PC-9 (cell line): ENCODE results near the gene PLXDC2. TPM values are rescaled to one million over a fixed set of nuclear protein-coding genes. Genes with fewer than 3 reads are reported as not detected.

ENCODE experiments used
- BruUV-seq: library from RNA; stranded (reverse); fragments of 400-500 nt; replicated peaks from 2 replicates; lab custom pipeline; 2021; lab: Mats Ljungman, UMichigan
- CTCF ChIA-PET: fragments of 300-600 bp; sonication (Branson Sonifier 250); formaldehyde crosslinking; loops from one replicate; lab custom pipeline; 2022; ENCODE audit warnings: antibody characterized with exemption; lab: Charles Lee
- POLR2A ChIA-PET: fragments of 300-600 bp; sonication (Branson Sonifier 250); formaldehyde crosslinking; loops from one replicate; lab custom pipeline; 2022; ENCODE audit warnings: antibody characterized with exemption; ENCODE audit not compliant: unreplicated experiment; lab: Charles Lee
- DNase-seq, 2 experiments: peaks; one replicate each; pipeline versions ENCODE4 v3.0.0 to v3.0.0-alpha.2; 2015 to 2022; ENCODE audit warnings: mixed read lengths in 1 of 2
- H2AFZ ChIP-seq: fragments of 200-600 bp; sonication (generic); 2 replicates; pipeline ENCODE4 v1.8.1; 2017; ENCODE audit warnings: antibody characterized with exemption
- H3F3A ChIP-seq: fragments of 200-600 bp; sonication (generic); 2 replicates; pipeline ENCODE4 v1.8.1; 2017; ENCODE audit warnings: antibody characterized with exemption, mild to moderate bottlenecking, low read depth; ENCODE audit not compliant: insufficient read depth
- H3K27ac ChIP-seq: fragments of 200-600 bp; sonication (generic); 2 replicates; pipeline ENCODE4 v1.6.1; 2016; ENCODE audit warnings: mixed run types
- H3K27me3 ChIP-seq: fragments of 200-600 bp; sonication (generic); 2 replicates; pipeline ENCODE4 v1.6.1; 2016; ENCODE audit warnings: low read depth, mixed run types; ENCODE audit not compliant: insufficient read depth
- H3K36me3 ChIP-seq: fragments of 200-600 bp; sonication (generic); 2 replicates; pipeline ENCODE4 v1.6.1; 2016; ENCODE audit warnings: low read depth, mixed run types
- H3K4me1 ChIP-seq: fragments of 200-600 bp; sonication (generic); replicated peaks from 2 replicates; pipeline ENCODE4 v1.6.1; 2016; ENCODE audit warnings: mixed run types; ENCODE audit not compliant: insufficient read depth
- H3K4me2 ChIP-seq: fragments of 200-600 bp; sonication (generic); 2 replicates; pipeline ENCODE4 v1.6.1; 2017; ENCODE audit warnings: mixed run types
- H3K4me3 ChIP-seq: fragments of 200-600 bp; sonication (generic); 2 replicates; pipeline ENCODE4 v1.6.1; 2016; ENCODE audit warnings: mixed run types
- H3K79me2 ChIP-seq: fragments of 200-600 bp; sonication (generic); 2 replicates; pipeline ENCODE4 v1.6.1; 2017; ENCODE audit warnings: low read depth, mixed run types
- H3K9me2 ChIP-seq: fragments of 200-600 bp; sonication (generic); 2 replicates; pipeline ENCODE4 v1.8.1; 2017; ENCODE audit warnings: mild to moderate bottlenecking; ENCODE audit not compliant: insufficient read depth
- H3K9me3 ChIP-seq: fragments of 200-600 bp; sonication (generic); 2 replicates; pipeline ENCODE4 v1.8.1; 2016; ENCODE audit warnings: low read depth; ENCODE audit not compliant: insufficient read depth
- H4K20me1 ChIP-seq: fragments of 200-600 bp; sonication (generic); 2 replicates; pipeline ENCODE4 v1.8.1; 2017; ENCODE audit not compliant: insufficient read depth
- CTCF ChIP-seq: fragments of 200-600 bp; sonication (generic); conservative IDR thresholded peaks from 2 replicates; pipeline ENCODE4 v1.6.1; 2017; ENCODE audit warnings: mixed run types, antibody characterized with exemption, mild to moderate bottlenecking, moderate library complexity
- EZH2 ChIP-seq: fragments of 200-600 bp; sonication (generic); IDR thresholded peaks from 2 replicates; pipeline ENCODE4 v1.8.0; 2017; ENCODE audit warnings: antibody characterized with exemption, low read depth
- intact Hi-C: fragments of 100-400 bp; cut with micrococcal nuclease; formaldehyde crosslinking; loops from one replicate; pipeline ENCODE4 v1.10.0; 2022; ENCODE audit not compliant: unreplicated experiment
- total RNA-seq: library from RNA; stranded (reverse); gene quantifications from 2 replicates; pipeline ENCODE4 v1.2.3, GENCODE V29; 2021

PLXDC2 gene
- total RNA-seq, 1 experiment from 2014 or later: not detected

- TF ChIP-seq EZH2: no peak
- TF ChIP-seq CTCF: no peak
- intact Hi-C loops: no loop called here
- Histone ChIP-seq H3K9me3 (no peaks in the 10 kb centered on the region), H3K36me3 (no peaks in the 10 kb centered on the region), H3K27me3 (no peaks in the 10 kb centered on the region), H3K79me2 (no peaks in the 10 kb centered on the region), H3K4me2 (no peak overlapping the region), H4K20me1 (no peaks in the 10 kb centered on the region), H3K27ac (no peak overlapping the region), H3K9me2 (no peaks in the 10 kb centered on the region), H3K4me3 (no peak overlapping the region), H2AFZ (no peak overlapping the region), H3K4me1 (no peaks in the 10 kb centered on the region), H3F3A (no peaks in the 10 kb centered on the region)
- no TSS peak for BruUV-seq
- DNase-seq: no peak
- ChIA-PET CTCF (no interaction called here), POLR2A (no interaction called here)
Measured at GRCh38 chr10:20289070-20289828, 473.0 kb downstream of the PLXDC2 start.

GRCh38 chr10:20298417-20298816, 482.2 kb downstream of the PLXDC2 start:
- no peaks in the 10 kb centered on the region for H3K79me2 ChIP-seq
- no peaks in the 10 kb centered on the region for H3K27me3 ChIP-seq
- BruUV-seq: no TSS peak
- ChIA-PET POLR2A (no interaction called here), CTCF (no interaction called here)
- no peaks in the 10 kb centered on the region for H3K9me3 ChIP-seq
- TF ChIP-seq EZH2 (no peak), CTCF (no peak)
- H4K20me1 ChIP-seq: no peaks in the 10 kb centered on the region
- no peak overlapping the region for H2AFZ ChIP-seq
- no peak overlapping the region for H3K4me3 ChIP-seq
- intact Hi-C loops: no loop called here
- H3K9me2 ChIP-seq: no peaks in the 10 kb centered on the region
- no peak overlapping the region for H3K27ac ChIP-seq
- no peak overlapping the region for H3K4me2 ChIP-seq
- no peaks in the 10 kb centered on the region for H3F3A ChIP-seq
- H3K36me3 ChIP-seq: no peaks in the 10 kb centered on the region
- H3K4me1 ChIP-seq: no peaks in the 10 kb centered on the region
- DNase-seq: no peak

- ChIA-PET CTCF (no interaction called here), POLR2A (no interaction called here)
- no peak overlapping the region for H2AFZ ChIP-seq
- no peaks in the 10 kb centered on the region for H3F3A ChIP-seq
- no peak for TF ChIP-seq EZH2
- no TSS peak for BruUV-seq
- no peaks in the 10 kb centered on the region for H3K36me3 ChIP-seq
- H3K9me3 ChIP-seq: no peaks in the 10 kb centered on the region
- no peaks in the 10 kb centered on the region for H3K27me3 ChIP-seq
- H3K27ac ChIP-seq: no peak overlapping the region
- no peak overlapping the region for H3K4me3 ChIP-seq
- H3K4me2 ChIP-seq: no peak overlapping the region
- H3K9me2 ChIP-seq: no peaks in the 10 kb centered on the region
- H3K4me1 ChIP-seq: no peaks in the 10 kb centered on the region
- no peak for DNase-seq
- H3K79me2 ChIP-seq: no peaks in the 10 kb centered on the region
- intact Hi-C loops: no loop called here
- H4K20me1 ChIP-seq: no peaks in the 10 kb centered on the region
Measured at GRCh38 chr10:20299034-20299736, 483.0 kb downstream of the PLXDC2 start.
